HG02571 (cell line): ENCODE data around the gene MKI67.
"Not testable (repeated sequence)": the region's sequence is repeated elsewhere in the genome, so short reads cannot be mapped to it uniquely, and the experiment has no call there.

Source experiments
- ATAC-seq: cut with Tn5 transposase; IDR thresholded peaks from one replicate; pipeline ENCODE4 v1.9.1; 2021; ENCODE audit warnings: mild to moderate bottlenecking, moderate library complexity; ENCODE audit not compliant: unreplicated experiment

The MKI67 gene

GRCh38 chr10:128125944-128126764 lies at the start of gene MKI67:
MKI67 (minus strand) TSS chr10:128126423; CDS start chr10:128125667, 756 bp downstream.
- peak; percentile 82 for ATAC-seq

GRCh38 chr10:128174581-128175559 lies 48.6 kb upstream of the MKI67 start:
- no peak for ATAC-seq

- ATAC-seq: no peak
Measured at GRCh38 chr10:128173386-128173785, 47.2 kb upstream of the MKI67 start.

- ATAC-seq: no peak
Measured at GRCh38 chr10:128172756-128173155, 46.5 kb upstream of the MKI67 start.

- no peak for ATAC-seq
Measured at GRCh38 chr10:128169811-128170379, 43.7 kb upstream of the MKI67 start.

- ATAC-seq: no peak
Measured at GRCh38 chr10:128167926-128168520, 41.8 kb upstream of the MKI67 start.

GRCh38 chr10:128167123-128167522 lies 40.9 kb upstream of the MKI67 start:
- not testable (repeated sequence) for ATAC-seq

- no peak for ATAC-seq
Measured at GRCh38 chr10:128166151-128166550, 39.9 kb upstream of the MKI67 start.

GRCh38 chr10:128165536-128165935 lies 39.3 kb upstream of the MKI67 start:
- no peak for ATAC-seq

GRCh38 chr10:128163701-128164100 lies 37.5 kb upstream of the MKI67 start:
- ATAC-seq: no peak

- no peak for ATAC-seq
Measured at GRCh38 chr10:128161031-128161430, 34.8 kb upstream of the MKI67 start.

GRCh38 chr10:128160297-128160711 lies 34.1 kb upstream of the MKI67 start:
- no peak for ATAC-seq

GRCh38 chr10:128158021-128158795 lies 32.0 kb upstream of the MKI67 start:
- no peak for ATAC-seq

- no peak for ATAC-seq
Measured at GRCh38 chr10:128156999-128157755, 31.0 kb upstream of the MKI67 start.

GRCh38 chr10:128152741-128153580 lies 26.7 kb upstream of the MKI67 start:
- no peak for ATAC-seq

GRCh38 chr10:128151031-128151430 lies 24.8 kb upstream of the MKI67 start:
- ATAC-seq: no peak

- no peak for ATAC-seq
Measured at GRCh38 chr10:128150561-128150960, 24.3 kb upstream of the MKI67 start.

- ATAC-seq: peak; percentile 93
Measured at GRCh38 chr10:128150045-128150493, 23.8 kb upstream of the MKI67 start.
